H9 (cell line): ENCODE results near the gene ARL5B. TPM values are rescaled to one million over a fixed set of nuclear protein-coding genes. Genes with fewer than 3 reads are reported as not detected.
A peak's percentile ranks its signal among the peaks of the same experiment; 100 is the strongest.

Experiments
- DNase-seq: peaks from one replicate; pipeline ENCODE4 v3.0.0-alpha.2; 2017
- H2AFZ ChIP-seq: one replicate; pipeline ENCODE4 v1.6.1; 2013; ENCODE audit warnings: mild to moderate bottlenecking, low read length, control low read depth, moderate library complexity
- H2AK5ac ChIP-seq: 2 replicates; pipeline ENCODE4 v1.6.1; 2013; ENCODE audit warnings: low read length, control low read depth, mixed read lengths; ENCODE audit not compliant: insufficient read length
- H2BK120ac ChIP-seq: one replicate; pipeline ENCODE4 v1.6.1; 2013; ENCODE audit warnings: low read depth, mild to moderate bottlenecking, low read length, control low read depth, inconsistent platforms; ENCODE audit not compliant: poor library complexity, severe bottlenecking
- H2BK12ac ChIP-seq: 2 replicates; pipeline ENCODE4 v1.6.1; 2013; ENCODE audit warnings: low read length, control low read depth, mixed read lengths, low read depth; ENCODE audit not compliant: insufficient read length
- H2BK15ac ChIP-seq: 2 replicates; pipeline ENCODE4 v1.6.1; 2013; ENCODE audit warnings: low read depth, low read length, control low read depth
- H2BK20ac ChIP-seq: one replicate; pipeline ENCODE4 v1.6.1; 2013; ENCODE audit warnings: low read depth, mild to moderate bottlenecking, low read length, control low read depth, inconsistent platforms; ENCODE audit not compliant: poor library complexity, severe bottlenecking
- H2BK5ac ChIP-seq: 2 replicates; pipeline ENCODE4 v1.6.1; 2013; ENCODE audit warnings: low read length, control low read depth, mixed read lengths; ENCODE audit not compliant: insufficient read length
- H3K14ac ChIP-seq: 2 replicates; pipeline ENCODE4 v1.6.1; 2013; ENCODE audit warnings: low read length, control low read depth; ENCODE audit not compliant: insufficient read depth
- H3K18ac ChIP-seq: 2 replicates; pipeline ENCODE4 v1.6.1; 2013; ENCODE audit warnings: low read depth, mild to moderate bottlenecking, mixed read lengths, low read length, control low read depth; ENCODE audit not compliant: insufficient read length
- H3K23ac ChIP-seq: 2 replicates; pipeline ENCODE4 v1.6.1; 2013; ENCODE audit warnings: low read length, control low read depth, mixed read lengths, low read depth; ENCODE audit not compliant: insufficient read length
- H3K23me2 ChIP-seq: 2 replicates; pipeline ENCODE4 v1.6.1; 2013; ENCODE audit warnings: low read depth, mild to moderate bottlenecking, mixed read lengths, low read length, control low read depth; ENCODE audit not compliant: insufficient read length, poor library complexity, severe bottlenecking
- H3K27ac ChIP-seq: 2 replicates; pipeline ENCODE4 v1.5.1; 2013; ENCODE audit warnings: low read length, control low read depth, mixed read lengths, low read depth; ENCODE audit not compliant: insufficient read length
- H3K27me3 ChIP-seq: 2 replicates; pipeline ENCODE4 v1.6.1; 2013; ENCODE audit warnings: low read length, control low read depth, inconsistent platforms; ENCODE audit not compliant: insufficient read depth
- H3K4ac ChIP-seq: 2 replicates; pipeline ENCODE4 v1.6.1; 2013; ENCODE audit warnings: low read depth, mild to moderate bottlenecking, control low read depth, inconsistent platforms, low read length, moderate library complexity
- H3K4me1 ChIP-seq: 2 replicates; pipeline ENCODE4 v1.6.1; 2013; ENCODE audit warnings: low read length, control low read depth, inconsistent platforms; ENCODE audit not compliant: insufficient read depth
- H3K4me2 ChIP-seq: 2 replicates; pipeline ENCODE4 v1.6.1; 2013; ENCODE audit warnings: low read length, control low read depth, mixed read lengths; ENCODE audit not compliant: insufficient read length, insufficient read depth
- H3K56ac ChIP-seq: 2 replicates; pipeline ENCODE4 v1.6.1; 2013; ENCODE audit warnings: low read depth, mild to moderate bottlenecking, mixed read lengths, low read length, control low read depth; ENCODE audit not compliant: insufficient read length
- H3K79me1 ChIP-seq: 2 replicates; pipeline ENCODE4 v1.6.1; 2013; ENCODE audit warnings: low read depth, mild to moderate bottlenecking, moderate library complexity, low read length, control low read depth, inconsistent platforms; ENCODE audit not compliant: insufficient read depth, poor library complexity, severe bottlenecking
- H3K79me2 ChIP-seq: 2 replicates; pipeline ENCODE4 v1.6.1; 2013; ENCODE audit warnings: low read length, control low read depth, inconsistent platforms; ENCODE audit not compliant: insufficient read depth
- H3K9ac ChIP-seq: 2 replicates; pipeline ENCODE4 v1.6.1; 2013; ENCODE audit warnings: low read length, control low read depth, mixed read lengths; ENCODE audit not compliant: insufficient read length; ENCODE audit errors: extremely low read depth
- H3K9me3 ChIP-seq: one replicate; pipeline ENCODE4 v1.6.1; 2013; ENCODE audit warnings: low read depth, low read length, inconsistent platforms; ENCODE audit not compliant: control insufficient read depth
- H3T11ph ChIP-seq: one replicate; pipeline ENCODE4 v1.6.1; 2013; ENCODE audit warnings: mild to moderate bottlenecking, low read length, control low read depth, inconsistent platforms
- H4K20me1 ChIP-seq: one replicate; pipeline ENCODE4 v1.6.1; 2013; ENCODE audit not compliant: control insufficient read depth, insufficient read length, insufficient read depth
- H4K5ac ChIP-seq: 2 replicates; pipeline ENCODE4 v1.6.1; 2013; ENCODE audit warnings: low read depth, mild to moderate bottlenecking, mixed read lengths, low read length, control low read depth; ENCODE audit not compliant: insufficient read length
- H4K8ac ChIP-seq: replicated peaks from 2 replicates; pipeline ENCODE4 v1.6.1; 2013; ENCODE audit warnings: low read length, control low read depth, mixed read lengths, low read depth; ENCODE audit not compliant: insufficient read length
- H4K91ac ChIP-seq: 2 replicates; pipeline ENCODE4 v1.6.1; 2013; ENCODE audit warnings: low read depth, mild to moderate bottlenecking, moderate library complexity, mixed read lengths, low read length, control low read depth; ENCODE audit not compliant: insufficient read length
- H3K27ac Mint-ChIP-seq, 3 experiments: 2 replicates in 2 of 3; 3 replicates in 1 of 3; pipeline ENCODE4 v1.8.0; 2020 to 2021; ENCODE audit warnings: mixed read lengths in 3 of 3, mild to moderate bottlenecking in 1 of 3, moderate library complexity in 1 of 3
- H3K27me3 Mint-ChIP-seq: 2 replicates; pipeline ENCODE4 v1.8.0; 2021; ENCODE audit warnings: low read depth, mild to moderate bottlenecking, moderate library complexity, mixed read lengths
- H3K36me3 Mint-ChIP-seq, 3 experiments: 2 replicates in 2 of 3; 3 replicates in 1 of 3; pipeline ENCODE4 v1.8.0; 2020 to 2021; ENCODE audit warnings: low read depth in 3 of 3, mixed read lengths in 3 of 3; ENCODE audit not compliant: insufficient read depth in 1 of 3
- H3K4me1 Mint-ChIP-seq, 2 experiments: 2 replicates each; pipeline ENCODE4 v1.8.0; 2020; ENCODE audit warnings: mixed read lengths in 2 of 2
- H3K4me3 Mint-ChIP-seq, 2 experiments: 2 replicates in 1 of 2; 3 replicates in 1 of 2; pipeline ENCODE4 v1.8.0; 2020 to 2021; ENCODE audit warnings: mild to moderate bottlenecking in 2 of 2, mixed read lengths in 2 of 2, moderate library complexity in 1 of 2
- H3K9me3 Mint-ChIP-seq, 2 experiments: 2 replicates in 1 of 2; 3 replicates in 1 of 2; pipeline ENCODE4 v1.8.0; 2020; ENCODE audit warnings: mild to moderate bottlenecking in 2 of 2, mixed read lengths in 2 of 2, moderate library complexity in 1 of 2
- WGBS: extraction: QIAGEN DNeasy Blood & Tissue Kit; methylation state at CpG from one replicate; pipeline ENCODE4 v1.1.7; 2013; ENCODE audit warnings: missing lambda C conversion rate, low lambda C conversion rate, mixed read lengths; ENCODE audit not compliant: insufficient read length; ENCODE audit errors: extremely low coverage; 5-methylcytosine and 5-hydroxymethylcytosine counted together
- total RNA-seq: library from RNA; stranded (reverse); gene quantifications from 2 replicates; pipeline ENCODE4 v1.2.1, GENCODE V29; 2021
- TF ChIP-seq, protein P1 (sequence below): fragments of 200-600 bp; sonication (generic); conservative IDR thresholded peaks from 3 replicates; pipeline ENCODE4 v1.8.0; 2021; ENCODE audit warnings: antibody characterized with exemption, mild to moderate bottlenecking

Gene ARL5B
- total RNA-seq, 1 experiment from 2014 or later: 33.9 TPM

DNA sequence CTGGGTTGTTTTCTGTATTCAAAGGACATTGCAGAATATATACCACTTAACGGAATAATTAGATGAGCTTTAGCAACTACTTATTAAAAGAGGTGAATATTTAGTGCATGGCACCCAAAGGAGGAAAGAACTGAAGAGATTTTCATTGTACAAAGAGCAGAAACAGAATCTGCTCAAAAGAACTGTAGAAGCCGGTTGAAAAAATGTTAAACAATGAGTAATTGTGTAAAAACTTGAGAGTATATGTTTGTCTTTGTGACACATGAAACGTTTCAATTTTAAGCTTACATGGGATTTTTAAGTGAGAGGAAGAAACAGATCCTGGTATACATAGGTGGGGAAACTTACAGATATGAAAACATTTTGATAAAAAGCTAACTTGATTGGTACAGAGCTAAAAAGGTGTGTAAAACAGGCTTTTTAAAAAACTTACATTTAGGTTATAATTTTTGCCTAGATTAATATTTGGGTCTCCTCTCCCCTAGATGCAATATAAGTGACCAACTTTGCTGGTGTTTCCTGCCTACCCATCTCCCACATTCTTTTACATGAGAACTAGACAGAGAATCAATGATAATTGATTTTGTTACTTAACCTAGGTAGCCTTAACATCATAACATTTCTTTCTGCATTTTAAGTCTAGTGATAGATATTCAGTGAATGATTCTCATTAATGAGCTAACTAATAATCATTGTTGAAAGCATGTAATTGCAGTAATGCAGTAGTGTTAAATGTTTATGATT is 6.8 kb downstream of the ARL5B start:
- Histone ChIP-seq H4K8ac (no peak overlapping the region), H3K23ac (no peak overlapping the region), H2BK120ac (no peak overlapping the region), H2BK5ac (no peak overlapping the region), H3K18ac (no peak overlapping the region), H2BK15ac (no peak overlapping the region), H3K9ac (no peak overlapping the region), H3K9me3 (no peaks in the 10 kb centered on the region), H2BK12ac (no peak overlapping the region), H2AFZ (no peak overlapping the region), H3K4me2 (no peak overlapping the region), H2AK5ac (no peak overlapping the region), H3K79me2 (peaks cover 43% of the 10 kb centered on the region), H3K4ac (no peak overlapping the region), H3K27me3 (no peaks in the 10 kb centered on the region), H3K4me1 (peaks cover 6% of the 10 kb centered on the region; the same call in 1 of the 2 replicates), H4K91ac (no peak overlapping the region), H4K20me1 (no peaks in the 10 kb centered on the region), H3K79me1 (peaks cover 2% of the 10 kb centered on the region), H3K14ac (no peak overlapping the region), H3K56ac (no peak overlapping the region), H3K23me2 (no peaks in the 10 kb centered on the region), H3T11ph (no peak overlapping the region), H3K27ac (no peak overlapping the region), H2BK20ac (no peak overlapping the region), H4K5ac (no peak overlapping the region)
- peaks cover 42 to 45% of the 10 kb centered on the region in 2 experiments for H3K4me1 Mint-ChIP-seq
- no CpG with 5 or more reads among the region's 3 CpGs for WGBS
- H3K9me3 Mint-ChIP-seq: no peaks in the 10 kb centered on the region
- H3K4me3 Mint-ChIP-seq: 0 out of 5 replicates have a peak overlapping the region, but pooled peaks of 1 of the 2 experiments have one; percentile 6
- TF ChIP-seq, protein P1, sequence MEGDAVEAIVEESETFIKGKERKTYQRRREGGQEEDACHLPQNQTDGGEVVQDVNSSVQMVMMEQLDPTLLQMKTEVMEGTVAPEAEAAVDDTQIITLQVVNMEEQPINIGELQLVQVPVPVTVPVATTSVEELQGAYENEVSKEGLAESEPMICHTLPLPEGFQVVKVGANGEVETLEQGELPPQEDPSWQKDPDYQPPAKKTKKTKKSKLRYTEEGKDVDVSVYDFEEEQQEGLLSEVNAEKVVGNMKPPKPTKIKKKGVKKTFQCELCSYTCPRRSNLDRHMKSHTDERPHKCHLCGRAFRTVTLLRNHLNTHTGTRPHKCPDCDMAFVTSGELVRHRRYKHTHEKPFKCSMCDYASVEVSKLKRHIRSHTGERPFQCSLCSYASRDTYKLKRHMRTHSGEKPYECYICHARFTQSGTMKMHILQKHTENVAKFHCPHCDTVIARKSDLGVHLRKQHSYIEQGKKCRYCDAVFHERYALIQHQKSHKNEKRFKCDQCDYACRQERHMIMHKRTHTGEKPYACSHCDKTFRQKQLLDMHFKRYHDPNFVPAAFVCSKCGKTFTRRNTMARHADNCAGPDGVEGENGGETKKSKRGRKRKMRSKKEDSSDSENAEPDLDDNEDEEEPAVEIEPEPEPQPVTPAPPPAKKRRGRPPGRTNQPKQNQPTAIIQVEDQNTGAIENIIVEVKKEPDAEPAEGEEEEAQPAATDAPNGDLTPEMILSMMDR: no peak
- peak overlapping the region; percentile 25 to 86 (median 62); a peak in 5 of 7 replicates for H3K27ac Mint-ChIP-seq
- peaks cover 21 to 51% (median 39%) of the 10 kb centered on the region in 3 experiments; a peak in 6 of 7 replicates for H3K36me3 Mint-ChIP-seq
- no peak for DNase-seq
- no peaks in the 10 kb centered on the region for H3K27me3 Mint-ChIP-seq
